K562 (cell line): ENCODE results near the gene NR2F1.

ENCODE experiments used
- FOXA1 ChIP-seq: fragments of 450-650 bp; IDR thresholded peaks from 2 replicates; pipeline ENCODE4 v1.6.1; 2016; ENCODE audit warnings: mild to moderate bottlenecking, borderline replicate concordance
- HMG20B ChIP-seq: fragments of 250-450 bp; sonication (Bioruptor Pico); IDR thresholded peaks from 2 replicates; pipeline ENCODE4 v1.5.0; 2021; ENCODE audit warnings: mild to moderate bottlenecking
- JUN ChIP-seq, 2 experiments: sonication (generic) in 1 of 2; formaldehyde crosslinking in 1 of 2; IDR thresholded peaks; 2 replicates each; pipeline versions ENCODE4 v1.6.1 to v1.8.0; 2012 to 2022; ENCODE audit warnings: borderline replicate concordance in 2 of 2, mild to moderate bottlenecking in 2 of 2, improper control_type of control experiment in 1 of 2, low read depth in 1 of 2, low read length in 1 of 2, missing genetic modification reagents in 1 of 2
- KDM5B ChIP-seq: fragments of 200-600 bp; sonication (generic); IDR thresholded peaks from 2 replicates; pipeline ENCODE4 v1.6.1; 2012; ENCODE audit warnings: low read depth, mild to moderate bottlenecking, moderate library complexity, low read length, control low read depth, inconsistent platforms; ENCODE audit not compliant: insufficient replicate concordance
- NR1H2 ChIP-seq: sonication (generic); formaldehyde crosslinking; IDR thresholded peaks from 2 replicates; pipeline ENCODE4 v1.4.0; 2020; ENCODE audit warnings: mild to moderate bottlenecking, missing genetic modification reagents
- PBX2 ChIP-seq, 2 experiments: IDR thresholded peaks in 1 of 2; conservative IDR thresholded peaks in 1 of 2; 2 replicates each; pipeline ENCODE4 v1.6.1; 2016; ENCODE audit warnings: low read depth in 2 of 2, mild to moderate bottlenecking in 1 of 2, missing compliant biosample characterization in 1 of 2, missing genetic modification characterization in 1 of 2, moderate library complexity in 1 of 2
- STAT5A ChIP-seq: IDR thresholded peaks from 2 replicates; pipeline ENCODE4 v1.6.1; 2012; ENCODE audit warnings: low read length, inconsistent platforms, borderline replicate concordance
- TAL1 ChIP-seq: fragments of 450-650 bp; IDR thresholded peaks from 2 replicates; pipeline ENCODE4 v1.6.1; 2016; ENCODE audit warnings: mild to moderate bottlenecking
- TCF7L2 ChIP-seq: fragments of 150-350 bp; IDR thresholded peaks from 2 replicates; pipeline ENCODE4 v1.6.1; 2016; ENCODE audit warnings: low read depth, mild to moderate bottlenecking, low read length, moderate library complexity
- TF ChIP-seq, protein P1 (sequence below): sonication (generic); formaldehyde crosslinking; IDR thresholded peaks from 2 replicates; pipeline ENCODE4 v1.4.0; 2020; ENCODE audit warnings: mild to moderate bottlenecking, missing genetic modification reagents
- TF ChIP-seq, protein P2 (sequence below), 3 experiments: IDR thresholded peaks in 2 of 3; conservative IDR thresholded peaks in 1 of 3; 2 replicates each; pipeline ENCODE4 v1.5.1; 2011 to 2012; ENCODE audit warnings: low read length in 3 of 3, mild to moderate bottlenecking in 3 of 3, control low read depth in 2 of 3, improper control_type of control experiment in 1 of 3, inconsistent platforms in 1 of 3, low read depth in 1 of 3, mixed read lengths in 1 of 3, moderate library complexity in 1 of 3; ENCODE audit not compliant: insufficient read depth in 2 of 3

DNA sequence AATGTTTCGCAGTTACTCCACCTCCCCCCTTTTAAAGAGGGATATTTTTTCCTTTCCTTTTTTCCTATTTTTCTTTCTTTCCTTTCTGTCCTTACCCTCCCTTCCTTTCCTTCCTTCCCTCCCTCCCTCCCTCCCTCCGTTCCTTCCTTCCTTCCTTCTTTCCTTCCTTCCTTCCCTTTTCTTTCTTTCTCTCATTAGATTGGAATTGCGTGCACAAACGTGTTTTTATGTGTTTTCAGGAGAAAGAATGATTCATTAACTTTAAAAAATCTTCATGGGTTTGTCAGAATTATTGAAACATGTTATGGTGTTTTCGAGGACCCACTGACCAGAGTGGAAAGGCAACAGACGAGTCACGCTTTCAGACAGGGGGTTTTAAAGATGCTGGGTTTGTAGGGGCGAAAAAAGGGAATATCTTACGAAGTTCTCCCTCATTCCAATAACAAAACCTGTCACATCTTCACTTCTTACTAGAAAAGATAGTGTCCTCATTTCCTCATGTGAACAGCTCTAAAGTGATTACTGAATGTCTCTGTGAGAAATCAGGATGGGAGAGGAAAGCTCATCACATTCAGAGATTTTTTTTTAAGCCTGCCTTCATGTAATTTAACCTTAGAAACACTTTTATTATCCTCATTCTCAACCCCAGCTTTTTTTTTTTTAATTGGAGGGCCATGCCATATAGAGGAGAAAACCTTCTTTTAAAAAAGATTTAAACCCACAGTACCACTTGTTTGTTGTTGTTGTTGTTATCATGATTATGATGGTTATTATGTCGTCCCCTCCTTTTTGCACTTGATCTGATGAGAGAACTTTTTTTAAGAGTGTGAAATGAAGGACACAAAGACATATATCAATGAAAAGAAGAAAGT, 21.9 kb downstream of the NR2F1 start:
- no peak for TF ChIP-seq KDM5B
- no peak for TF ChIP-seq TCF7L2
- TF ChIP-seq STAT5A: no peak
- TF ChIP-seq NR1H2 (CRISPR knock-in tag): no peak
- TF ChIP-seq, protein P1, sequence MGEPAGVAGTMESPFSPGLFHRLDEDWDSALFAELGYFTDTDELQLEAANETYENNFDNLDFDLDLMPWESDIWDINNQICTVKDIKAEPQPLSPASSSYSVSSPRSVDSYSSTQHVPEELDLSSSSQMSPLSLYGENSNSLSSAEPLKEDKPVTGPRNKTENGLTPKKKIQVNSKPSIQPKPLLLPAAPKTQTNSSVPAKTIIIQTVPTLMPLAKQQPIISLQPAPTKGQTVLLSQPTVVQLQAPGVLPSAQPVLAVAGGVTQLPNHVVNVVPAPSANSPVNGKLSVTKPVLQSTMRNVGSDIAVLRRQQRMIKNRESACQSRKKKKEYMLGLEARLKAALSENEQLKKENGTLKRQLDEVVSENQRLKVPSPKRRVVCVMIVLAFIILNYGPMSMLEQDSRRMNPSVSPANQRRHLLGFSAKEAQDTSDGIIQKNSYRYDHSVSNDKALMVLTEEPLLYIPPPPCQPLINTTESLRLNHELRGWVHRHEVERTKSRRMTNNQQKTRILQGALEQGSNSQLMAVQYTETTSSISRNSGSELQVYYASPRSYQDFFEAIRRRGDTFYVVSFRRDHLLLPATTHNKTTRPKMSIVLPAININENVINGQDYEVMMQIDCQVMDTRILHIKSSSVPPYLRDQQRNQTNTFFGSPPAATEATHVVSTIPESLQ: no peak
- no peak for TF ChIP-seq FOXA1
- TF ChIP-seq TAL1: no peak
- TF ChIP-seq, protein P2, sequence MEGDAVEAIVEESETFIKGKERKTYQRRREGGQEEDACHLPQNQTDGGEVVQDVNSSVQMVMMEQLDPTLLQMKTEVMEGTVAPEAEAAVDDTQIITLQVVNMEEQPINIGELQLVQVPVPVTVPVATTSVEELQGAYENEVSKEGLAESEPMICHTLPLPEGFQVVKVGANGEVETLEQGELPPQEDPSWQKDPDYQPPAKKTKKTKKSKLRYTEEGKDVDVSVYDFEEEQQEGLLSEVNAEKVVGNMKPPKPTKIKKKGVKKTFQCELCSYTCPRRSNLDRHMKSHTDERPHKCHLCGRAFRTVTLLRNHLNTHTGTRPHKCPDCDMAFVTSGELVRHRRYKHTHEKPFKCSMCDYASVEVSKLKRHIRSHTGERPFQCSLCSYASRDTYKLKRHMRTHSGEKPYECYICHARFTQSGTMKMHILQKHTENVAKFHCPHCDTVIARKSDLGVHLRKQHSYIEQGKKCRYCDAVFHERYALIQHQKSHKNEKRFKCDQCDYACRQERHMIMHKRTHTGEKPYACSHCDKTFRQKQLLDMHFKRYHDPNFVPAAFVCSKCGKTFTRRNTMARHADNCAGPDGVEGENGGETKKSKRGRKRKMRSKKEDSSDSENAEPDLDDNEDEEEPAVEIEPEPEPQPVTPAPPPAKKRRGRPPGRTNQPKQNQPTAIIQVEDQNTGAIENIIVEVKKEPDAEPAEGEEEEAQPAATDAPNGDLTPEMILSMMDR (IDR thresholded peaks at IDR 0.05 in 2 of 3, conservative IDR thresholded peaks at IDR 0.05 in 1 of 3; ENCODE audit: insufficient read depth in 2 of 3, low read depth in 1 of 3, low read length in 3 of 3): no peak
- TF ChIP-seq HMG20B (CRISPR knock-in tag): no peak
- TF ChIP-seq JUN (IDR thresholded peaks at IDR 0.05; ENCODE audit: borderline replicate concordance, low read depth, low read length): no peak
- TF ChIP-seq JUN (CRISPR knock-in tag; IDR thresholded peaks at IDR 0.05; ENCODE audit: borderline replicate concordance): no peak
- no peak for TF ChIP-seq PBX2 (CRISPR knock-in tag; IDR thresholded peaks at IDR 0.05; ENCODE audit: low read depth)
- TF ChIP-seq PBX2 (tag; conservative IDR thresholded peaks at IDR 0.05; ENCODE audit: low read depth): no peak
